Stimulated activated naive CD8-positive, alpha-beta T cell treated with anti-CD3 and anti-CD28 coated beads, Interleukin-15, Interleukin-2, amounts not matched to agents 100 U/mL and 50 U/mL, for 24 hours (primary cell): ENCODE data around the gene OAF.
A peak's percentile ranks its signal among the peaks of the same experiment; 100 is the strongest.

ENCODE experiments used
- ATAC-seq: fragments of 150-1000 bp; cut with Tn5 transposase; one replicate; pipeline ENCODE4 v1.10.0; 2021
- DNase-seq: peaks from one replicate; pipeline ENCODE4 v3.0.0; 2021

Gene OAF

GRCh38 chr11:120205596-120206161, 5.2 kb upstream of the OAF start:
- ATAC-seq (no peak), DNase-seq (no peak)

- no peak for DNase-seq
- no peak for ATAC-seq
Measured at GRCh38 chr11:120207512-120207911, 3.3 kb upstream of the OAF start.

GRCh38 chr11:120208001-120208441, 2.8 kb upstream of the OAF start:
- DNase-seq: no peak

GRCh38 chr11:120208777-120209176, 2.1 kb upstream of the OAF start:
- no peak for ATAC-seq
- no peak for DNase-seq

More at GRCh38 chr11:120208001-120208441, 2.8 kb upstream of the OAF start:
- ATAC-seq: no peak

- no peak for ATAC-seq
- DNase-seq: peak; percentile 17
Measured at GRCh38 chr11:120209746-120210625, 846 bp upstream of the OAF start.

- no peak for DNase-seq
- peak; percentile 7 for ATAC-seq
Measured at GRCh38 chr11:120211522-120212258, 858 bp downstream of the OAF start.

- ATAC-seq (no peak), DNase-seq (no peak)
Measured at GRCh38 chr11:120212259-120212878, 1.5 kb downstream of the OAF start.

- ATAC-seq: no peak
- no peak for DNase-seq
Measured at GRCh38 chr11:120212926-120213325, 2.1 kb downstream of the OAF start.

- DNase-seq (no peak), ATAC-seq (no peak)
Measured at GRCh38 chr11:120214581-120214980, 3.7 kb downstream of the OAF start.

GRCh38 chr11:120215634-120216033, 4.8 kb downstream of the OAF start:
- DNase-seq: no peak

GRCh38 chr11:120216426-120217102, 5.7 kb downstream of the OAF start:
- DNase-seq (no peak), ATAC-seq (no peak)

More at GRCh38 chr11:120215634-120216033, 4.8 kb downstream of the OAF start:
- no peak for ATAC-seq

GRCh38 chr11:120217526-120217925, 6.7 kb downstream of the OAF start:
- no peak for ATAC-seq
- DNase-seq: no peak

GRCh38 chr11:120217941-120218694, 7.3 kb downstream of the OAF start:
- DNase-seq: no peak
- no peak for ATAC-seq

- ATAC-seq (no peak), DNase-seq (no peak)
Measured at GRCh38 chr11:120218695-120219033, 7.8 kb downstream of the OAF start.

- ATAC-seq: no peak
- DNase-seq: no peak
Measured at GRCh38 chr11:120219232-120219937, 8.6 kb downstream of the OAF start.

GRCh38 chr11:120219938-120220746, 9.3 kb downstream of the OAF start:
- DNase-seq: no peak
- peak; percentile 21 for ATAC-seq

- no peak for ATAC-seq
- DNase-seq: no peak
Measured at GRCh38 chr11:120220747-120221037, 9.9 kb downstream of the OAF start.

GRCh38 chr11:120221115-120221752, 10.4 kb downstream of the OAF start:
- peak; percentile 46 for ATAC-seq
- DNase-seq: no peak

- ATAC-seq: no peak
- DNase-seq: no peak
Measured at GRCh38 chr11:120222916-120223315, 12.1 kb downstream of the OAF start.
